PFSK-1 (cell line): ENCODE results near the gene AKR1A1.

Experiments
- POLR2AphosphoS5 ChIP-seq: IDR thresholded peaks from 2 replicates; pipeline ENCODE4 v1.6.1; 2012; ENCODE audit warnings: low read depth, mild to moderate bottlenecking, control low read depth, low read length, moderate library complexity
- SIN3A ChIP-seq: IDR thresholded peaks from 2 replicates; pipeline ENCODE4 v1.6.1; 2012; ENCODE audit warnings: mild to moderate bottlenecking, low read length, moderate library complexity, borderline replicate concordance; ENCODE audit not compliant: insufficient read depth
- TF ChIP-seq, protein P1 (sequence below), 2 experiments: IDR thresholded peaks; 2 replicates each; pipeline versions ENCODE4 v1.6.1 to v1.8.0; 2011 to 2012; ENCODE audit warnings: low read depth in 2 of 2, low read length in 2 of 2, control low read depth in 1 of 2, inconsistent platforms in 1 of 2, mild to moderate bottlenecking in 1 of 2, moderate library complexity in 1 of 2; ENCODE audit not compliant: insufficient read depth in 1 of 2

DNA sequence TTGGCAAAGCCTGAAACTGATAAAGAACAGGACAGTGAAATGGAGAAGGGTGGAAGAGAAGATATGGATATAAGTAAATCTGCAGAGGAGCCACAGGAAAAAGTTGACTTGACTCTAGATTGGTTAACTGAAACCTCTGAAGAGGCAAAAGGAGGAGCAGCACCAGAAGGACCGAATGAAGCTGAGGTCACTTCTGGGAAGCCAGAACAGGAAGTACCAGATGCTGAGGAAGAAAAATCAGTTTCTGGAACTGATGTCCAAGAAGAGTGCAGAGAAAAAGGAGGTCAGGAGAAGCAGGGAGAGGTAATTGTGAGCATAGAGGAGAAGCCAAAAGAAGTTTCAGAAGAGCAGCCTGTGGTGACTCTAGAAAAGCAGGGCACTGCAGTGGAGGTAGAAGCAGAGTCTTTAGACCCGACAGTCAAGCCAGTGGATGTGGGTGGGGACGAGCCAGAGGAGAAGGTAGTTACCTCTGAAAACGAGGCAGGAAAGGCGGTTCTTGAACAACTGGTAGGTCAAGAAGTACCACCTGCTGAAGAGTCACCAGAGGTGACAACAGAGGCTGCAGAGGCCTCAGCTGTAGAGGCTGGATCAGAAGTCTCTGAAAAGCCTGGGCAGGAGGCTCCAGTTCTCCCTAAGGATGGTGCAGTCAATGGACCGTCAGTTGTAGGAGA, 56.9 kb downstream of the AKR1A1 start:
- TF ChIP-seq, protein P1, sequence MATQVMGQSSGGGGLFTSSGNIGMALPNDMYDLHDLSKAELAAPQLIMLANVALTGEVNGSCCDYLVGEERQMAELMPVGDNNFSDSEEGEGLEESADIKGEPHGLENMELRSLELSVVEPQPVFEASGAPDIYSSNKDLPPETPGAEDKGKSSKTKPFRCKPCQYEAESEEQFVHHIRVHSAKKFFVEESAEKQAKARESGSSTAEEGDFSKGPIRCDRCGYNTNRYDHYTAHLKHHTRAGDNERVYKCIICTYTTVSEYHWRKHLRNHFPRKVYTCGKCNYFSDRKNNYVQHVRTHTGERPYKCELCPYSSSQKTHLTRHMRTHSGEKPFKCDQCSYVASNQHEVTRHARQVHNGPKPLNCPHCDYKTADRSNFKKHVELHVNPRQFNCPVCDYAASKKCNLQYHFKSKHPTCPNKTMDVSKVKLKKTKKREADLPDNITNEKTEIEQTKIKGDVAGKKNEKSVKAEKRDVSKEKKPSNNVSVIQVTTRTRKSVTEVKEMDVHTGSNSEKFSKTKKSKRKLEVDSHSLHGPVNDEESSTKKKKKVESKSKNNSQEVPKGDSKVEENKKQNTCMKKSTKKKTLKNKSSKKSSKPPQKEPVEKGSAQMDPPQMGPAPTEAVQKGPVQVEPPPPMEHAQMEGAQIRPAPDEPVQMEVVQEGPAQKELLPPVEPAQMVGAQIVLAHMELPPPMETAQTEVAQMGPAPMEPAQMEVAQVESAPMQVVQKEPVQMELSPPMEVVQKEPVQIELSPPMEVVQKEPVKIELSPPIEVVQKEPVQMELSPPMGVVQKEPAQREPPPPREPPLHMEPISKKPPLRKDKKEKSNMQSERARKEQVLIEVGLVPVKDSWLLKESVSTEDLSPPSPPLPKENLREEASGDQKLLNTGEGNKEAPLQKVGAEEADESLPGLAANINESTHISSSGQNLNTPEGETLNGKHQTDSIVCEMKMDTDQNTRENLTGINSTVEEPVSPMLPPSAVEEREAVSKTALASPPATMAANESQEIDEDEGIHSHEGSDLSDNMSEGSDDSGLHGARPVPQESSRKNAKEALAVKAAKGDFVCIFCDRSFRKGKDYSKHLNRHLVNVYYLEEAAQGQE (IDR thresholded peaks at IDR 0.05; ENCODE audit: insufficient read depth in 1 of 2, low read depth in 2 of 2, low read length in 2 of 2) = no peak
- TF ChIP-seq POLR2AphosphoS5 (no peak), SIN3A (no peak)
